Measurements from ENCODE around the gene IGSF9B. TPM values are rescaled to one million over a fixed set of nuclear protein-coding genes. Genes with fewer than 3 reads are reported as not detected.

IGSF9B gene
- total and polyA plus RNA-seq, 10 of the 15 experiments (the other 5 are each of a cell fraction or from before 2014, with no cell fraction given) = 0.03 to 3.7 (median 0.20) TPM; not detected in 2

DNA sequence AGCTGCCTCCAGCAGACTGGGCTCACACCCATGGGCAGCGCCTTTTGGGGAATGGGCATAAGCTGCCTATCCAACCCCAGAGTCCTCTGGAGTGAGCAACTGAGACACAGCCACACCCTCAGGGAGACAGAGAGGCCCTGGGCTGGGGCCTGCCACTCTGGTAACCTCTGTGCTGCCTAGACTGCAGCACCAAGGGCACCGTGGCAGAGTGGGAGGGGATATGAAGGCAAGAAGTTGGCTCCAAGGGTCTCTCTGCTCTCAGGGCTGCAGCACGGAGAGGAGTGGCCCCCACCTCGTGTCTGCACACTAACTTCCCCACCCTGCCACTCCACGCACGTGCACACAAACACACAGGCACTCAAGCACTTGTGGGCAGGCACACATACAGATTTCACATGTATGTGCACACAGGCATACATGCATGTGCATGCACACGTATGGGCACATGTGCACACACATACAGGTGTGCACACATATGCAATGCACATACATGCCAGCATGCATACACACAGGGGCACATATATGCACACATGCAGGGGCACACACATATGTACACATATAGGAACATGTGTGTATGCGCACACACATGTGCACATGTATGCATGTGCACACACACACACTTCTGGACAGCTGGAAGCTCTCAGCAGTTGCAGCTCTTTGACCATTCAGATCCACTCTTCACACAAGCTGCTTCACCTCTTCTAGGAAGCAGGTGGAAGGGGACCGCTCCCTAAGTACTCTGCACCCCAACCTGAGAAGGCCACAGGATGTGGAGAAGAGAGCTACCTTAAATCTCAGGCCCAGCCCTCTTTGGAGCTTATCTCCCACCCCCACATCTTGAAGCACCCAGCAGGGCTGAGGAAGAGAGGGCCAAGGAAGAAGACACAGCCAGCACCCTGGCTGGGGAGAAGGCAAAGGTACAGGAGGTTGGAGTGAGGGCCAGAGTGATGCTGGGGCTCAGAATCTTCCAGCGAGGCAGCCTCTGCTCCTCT lies 4.3 kb downstream of the IGSF9B start (continued):
- TF ChIP-seq, protein P1, sequence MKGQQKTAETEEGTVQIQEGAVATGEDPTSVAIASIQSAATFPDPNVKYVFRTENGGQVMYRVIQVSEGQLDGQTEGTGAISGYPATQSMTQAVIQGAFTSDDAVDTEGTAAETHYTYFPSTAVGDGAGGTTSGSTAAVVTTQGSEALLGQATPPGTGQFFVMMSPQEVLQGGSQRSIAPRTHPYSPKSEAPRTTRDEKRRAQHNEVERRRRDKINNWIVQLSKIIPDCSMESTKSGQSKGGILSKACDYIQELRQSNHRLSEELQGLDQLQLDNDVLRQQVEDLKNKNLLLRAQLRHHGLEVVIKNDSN (IDR thresholded peaks at IDR 0.05; ENCODE audit: borderline replicate concordance, extremely low read length, insufficient read depth, low read depth, low read length) = no peak

GRCh38 chr11:133951327-133952198 lies 5.2 kb downstream of the IGSF9B start:
- no TSS peak for BruUV-seq (replicated peaks)
- H3K9ac ChIP-seq (ENCODE audit: control insufficient read depth, insufficient read depth, low read length) = no peak overlapping the region
- in situ Hi-C loops (cut with MboI) = no loop called here
- H3K27ac ChIP-seq (ENCODE audit: control insufficient read depth, insufficient read depth) = no peak overlapping the region
- no peaks in the 10 kb centered on the region for H3K36me3 ChIP-seq (ENCODE audit: control insufficient read depth in 2 of 2, insufficient read depth in 2 of 2, low read length in 1 of 2)
- 0 out of 2 replicates have a peak overlapping the region, but pooled peaks have one; percentile 17 for H3K4me2 ChIP-seq (ENCODE audit: control insufficient read depth, insufficient read depth)
- intact Hi-C loops (cut with micrococcal nuclease; ENCODE audit: unreplicated experiment) = no loop called here
- H3K4me1 ChIP-seq (ENCODE audit: control insufficient read depth, insufficient read depth, low read length) = peaks cover 10% of the 10 kb centered on the region
- no peak for TF ChIP-seq HDAC6 (IDR thresholded peaks at IDR 0.05; ENCODE audit: unreplicated experiment)
- no peak for TF ChIP-seq SPI1 (IDR thresholded peaks at IDR 0.05; ENCODE audit: borderline replicate concordance, insufficient read depth, low read depth, low read length)
- no peak for TF ChIP-seq NFYB (IDR thresholded peaks at IDR 0.05; ENCODE audit: insufficient read depth, low read depth, low read length)
- no peak for TF ChIP-seq CTCF (IDR thresholded peaks at IDR 0.05 in 2 of 3, conservative IDR thresholded peaks at IDR 0.05 in 1 of 3; ENCODE audit: control insufficient read depth in 2 of 3, extremely low read depth in 1 of 3, insufficient read depth in 1 of 3, low read depth in 3 of 3, low read length in 3 of 3)
- TF ChIP-seq, protein P2, sequence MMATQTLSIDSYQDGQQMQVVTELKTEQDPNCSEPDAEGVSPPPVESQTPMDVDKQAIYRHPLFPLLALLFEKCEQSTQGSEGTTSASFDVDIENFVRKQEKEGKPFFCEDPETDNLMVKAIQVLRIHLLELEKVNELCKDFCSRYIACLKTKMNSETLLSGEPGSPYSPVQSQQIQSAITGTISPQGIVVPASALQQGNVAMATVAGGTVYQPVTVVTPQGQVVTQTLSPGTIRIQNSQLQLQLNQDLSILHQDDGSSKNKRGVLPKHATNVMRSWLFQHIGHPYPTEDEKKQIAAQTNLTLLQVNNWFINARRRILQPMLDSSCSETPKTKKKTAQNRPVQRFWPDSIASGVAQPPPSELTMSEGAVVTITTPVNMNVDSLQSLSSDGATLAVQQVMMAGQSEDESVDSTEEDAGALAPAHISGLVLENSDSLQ (IDR thresholded peaks at IDR 0.05) = no peak
- no peak for TF ChIP-seq TBL1XR1 (IDR thresholded peaks at IDR 0.05; ENCODE audit: low read depth, low read length)
- TF ChIP-seq NR2C2 (IDR thresholded peaks at IDR 0.05; ENCODE audit: borderline replicate concordance, control insufficient read depth, insufficient read length, low read depth) = no peak
- TF ChIP-seq ZSCAN29 (IDR thresholded peaks at IDR 0.05) = no peak
- TF ChIP-seq EP300 (IDR thresholded peaks at IDR 0.05; ENCODE audit: borderline replicate concordance in 1 of 2, control insufficient read depth in 1 of 2, low read depth in 2 of 2, low read length in 2 of 2) = no peak
- TF ChIP-seq RCOR1 (conservative IDR thresholded peaks at IDR 0.05; ENCODE audit: low read depth, low read length) = no peak
- POLR2A ChIA-PET = no interaction called here
- RAD21 ChIA-PET (ENCODE audit: unreplicated experiment) = interaction anchor here (1.5 kb wide), 1 partner anchor 23 kb away, joined by 4 read pairs; no protein-coding TSS in a partner anchor
- H3K4me3 ChIP-seq = no peak overlapping the region
- WGBS (ENCODE audit: insufficient coverage, insufficient replicate concordance, low lambda C conversion rate, missing lambda C conversion rate) = 46% methylated on average over 31 of the region's 32 CpGs
- H4K20me1 ChIP-seq (ENCODE audit: control insufficient read depth, insufficient read depth) = peaks cover 4% of the 10 kb centered on the region; the same call in 1 of the 2 replicates
- H3K79me2 ChIP-seq (ENCODE audit: control insufficient read depth, insufficient read depth, low read length) = no peaks in the 10 kb centered on the region
- H3K27me3 ChIP-seq (replicated peaks in 1 of 2; ENCODE audit: control insufficient read depth in 2 of 2, insufficient read depth in 2 of 2, low read length in 1 of 2) = peaks cover 0 to 14% of the 10 kb centered on the region in 2 experiments
- H3K9me3 ChIP-seq (replicated peaks; ENCODE audit: control insufficient read depth, insufficient read depth, low read length) = no peaks in the 10 kb centered on the region
- SMC1A ChIA-PET (ENCODE audit: uncharacterized antibody, unreplicated experiment) = no interaction called here
- DNase-seq (ENCODE audit: low read depth, low spot score) = no peak
- no peak overlapping the region for H2AFZ ChIP-seq (ENCODE audit: control insufficient read depth, low read depth, low read length)
- no peak for ATAC-seq
- no peak for FAIRE-seq
- CTCF ChIA-PET = no interaction called here
